ENCODE data around the gene CLDN5.
"Not testable (repeated sequence)": the region's sequence is repeated elsewhere in the genome, so short reads cannot be mapped to it uniquely, and the experiment has no call there.

CLDN5 gene

DNA sequence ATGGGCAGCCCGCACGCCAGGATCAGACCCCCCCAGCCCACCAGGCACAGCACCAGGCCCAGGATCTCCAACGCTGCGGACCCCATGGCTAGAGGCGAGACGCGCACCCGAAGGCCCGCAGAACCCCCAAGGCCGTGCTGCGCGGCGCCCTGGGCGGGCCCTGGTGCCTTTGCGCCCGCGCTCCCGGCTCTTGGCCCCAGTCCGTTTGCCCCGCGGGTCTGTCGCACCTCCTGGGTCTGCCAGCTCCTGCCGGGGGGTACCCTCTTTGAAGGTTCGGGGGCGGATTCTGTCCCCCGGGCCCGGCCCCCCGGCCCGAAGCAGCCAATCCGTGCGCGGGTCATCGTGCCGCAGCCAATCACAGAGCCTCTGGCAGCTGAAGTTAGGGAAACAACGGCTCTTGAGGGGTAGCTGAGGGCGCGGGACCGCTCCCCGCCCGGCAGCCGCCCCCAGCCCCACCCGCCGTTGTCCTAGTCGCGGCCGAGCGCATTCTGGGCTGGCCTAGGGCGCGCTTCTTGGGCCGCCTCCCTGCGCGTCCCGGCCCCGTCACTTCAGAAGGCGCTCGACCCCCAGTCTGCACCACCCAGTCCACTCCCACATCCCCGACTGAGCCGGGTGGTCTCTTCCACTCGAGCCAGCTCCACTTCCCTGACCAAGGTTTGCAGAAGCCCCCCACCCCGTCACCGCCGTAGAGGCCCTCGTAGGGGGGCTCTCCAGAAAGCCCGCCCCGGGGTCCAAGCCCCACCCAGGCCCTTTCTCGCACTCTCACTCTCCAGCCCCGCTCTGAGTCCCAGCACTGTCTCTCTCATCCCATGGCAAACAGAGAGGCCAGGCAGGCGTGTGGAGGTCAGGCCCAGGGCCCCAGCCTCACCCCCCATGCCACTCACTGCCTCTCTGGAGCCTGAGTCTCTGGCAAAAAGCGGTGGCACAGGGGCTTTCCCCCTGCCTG, at the start of gene CLDN5:
Gene CLDN5, minus strand, starts transcription at position 241 of the 946 bp plus-strand sequence. Its CDS starts 155 bp downstream, at position 86.
- no peak for DNase-seq

GRCh38 chr22:19571995-19572394, 47.8 kb upstream of the CLDN5 start:
- DNase-seq: no peak

DNA sequence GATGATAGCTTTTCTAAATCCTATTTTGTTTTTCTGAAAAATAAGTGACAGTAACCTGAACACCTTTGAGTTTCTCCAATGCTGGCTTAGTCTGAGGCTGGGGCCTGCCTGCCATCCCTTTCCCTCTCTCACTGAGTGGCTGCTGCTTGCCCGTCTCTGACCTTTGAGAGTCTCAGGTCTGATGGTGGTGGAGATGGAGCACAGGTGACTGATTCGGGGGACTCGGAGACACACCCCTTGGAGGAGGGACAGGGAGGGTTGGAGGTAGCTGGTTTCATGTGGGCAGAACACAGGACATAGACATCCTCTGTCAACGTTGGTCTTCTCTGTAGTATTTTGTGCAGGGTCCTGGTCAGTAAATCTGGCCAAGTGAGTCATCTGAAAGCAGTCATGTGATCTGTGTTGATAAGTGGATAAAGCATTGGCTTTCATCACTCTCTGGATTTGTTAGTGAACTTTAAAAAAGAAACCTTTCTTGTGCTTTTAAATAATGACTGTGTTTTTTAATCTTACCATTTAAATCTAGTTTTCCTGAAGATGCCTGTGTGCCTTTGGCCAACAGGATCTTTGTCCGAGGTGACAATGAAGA, 47.1 kb upstream of the CLDN5 start:
- DNase-seq: no peak

DNA sequence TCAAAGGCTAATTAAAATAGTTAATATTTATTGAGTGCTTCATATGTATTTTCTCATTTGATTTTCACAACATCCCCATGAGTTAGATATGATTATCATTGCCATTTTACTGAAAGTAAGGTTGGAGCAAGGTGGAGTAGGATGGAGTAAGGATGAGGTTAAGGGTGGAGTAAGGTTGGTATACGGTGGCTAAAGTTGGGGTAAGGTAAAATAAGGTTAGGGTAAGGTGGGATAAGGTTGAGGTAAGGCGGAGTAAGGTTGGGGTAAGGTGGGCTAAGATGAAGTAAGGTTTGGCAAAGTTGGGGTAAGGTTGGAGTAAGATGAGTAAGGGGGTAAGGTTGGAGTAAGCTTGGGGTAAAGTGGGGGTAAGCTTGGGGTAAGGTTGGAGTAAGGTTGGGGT, 45.8 kb upstream of the CLDN5 start:
- no peak for DNase-seq

DNA sequence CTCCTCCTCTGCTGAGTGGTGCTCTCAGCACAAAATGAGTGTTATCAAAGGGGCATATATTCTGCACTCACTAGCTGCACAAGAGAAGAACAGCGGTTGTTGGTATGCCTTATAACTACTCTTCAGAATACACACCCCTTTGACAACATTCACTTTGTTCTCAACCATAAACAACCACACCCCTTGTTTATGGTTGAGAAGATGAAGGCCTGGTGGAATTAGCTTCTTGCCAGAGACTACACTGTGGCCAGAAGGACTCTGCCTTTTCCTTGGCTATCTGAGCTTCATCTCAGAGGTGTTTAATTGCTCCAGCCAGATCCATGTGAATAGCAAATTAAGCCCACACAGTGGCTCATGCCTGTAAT, 45.0 kb upstream of the CLDN5 start:
- DNase-seq: no peak

GRCh38 chr22:19568337-19569275, 44.4 kb upstream of the CLDN5 start:
- no peak for DNase-seq

DNA sequence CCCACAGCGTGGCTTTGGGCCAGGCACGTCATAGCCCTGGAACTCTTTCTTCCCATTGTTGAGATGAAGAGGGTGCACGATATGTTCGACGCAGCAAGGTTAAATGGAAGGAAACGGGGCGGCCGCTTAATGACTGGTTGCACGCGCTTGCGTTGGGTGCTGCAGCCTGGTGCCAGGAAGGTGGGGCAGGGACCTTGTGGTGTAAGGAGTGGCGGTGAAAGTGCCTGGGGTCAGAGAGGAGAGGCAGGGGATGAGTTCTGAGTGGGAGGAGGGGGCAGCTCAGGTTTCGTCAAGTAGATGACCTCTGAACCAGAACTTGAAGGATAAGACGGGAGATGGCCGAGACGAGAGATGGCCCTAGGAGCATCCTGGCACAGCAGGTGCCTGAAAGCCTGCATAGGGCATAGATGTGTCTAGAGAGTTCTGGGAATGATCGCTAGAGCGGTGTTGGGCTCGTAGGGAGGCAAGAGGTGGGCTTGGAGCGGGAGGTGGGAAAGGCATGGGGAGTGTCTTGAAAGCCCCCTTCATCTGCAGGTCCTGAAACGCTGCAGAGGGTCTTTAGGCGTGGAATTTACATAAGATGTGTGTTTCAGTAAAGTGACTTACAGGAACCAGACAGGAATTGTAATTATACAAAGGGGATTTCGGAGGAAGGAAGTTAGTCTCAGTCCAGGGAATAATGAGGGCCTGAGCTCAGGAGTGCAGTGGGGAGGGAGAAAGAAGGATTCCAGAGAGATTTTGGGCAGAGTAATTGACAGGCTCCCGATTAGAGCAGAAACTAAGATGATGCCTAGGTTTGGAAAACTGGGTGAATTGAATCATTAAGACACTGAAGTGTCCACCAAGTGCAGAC, 43.2 kb upstream of the CLDN5 start:
- no peak for DNase-seq

DNA sequence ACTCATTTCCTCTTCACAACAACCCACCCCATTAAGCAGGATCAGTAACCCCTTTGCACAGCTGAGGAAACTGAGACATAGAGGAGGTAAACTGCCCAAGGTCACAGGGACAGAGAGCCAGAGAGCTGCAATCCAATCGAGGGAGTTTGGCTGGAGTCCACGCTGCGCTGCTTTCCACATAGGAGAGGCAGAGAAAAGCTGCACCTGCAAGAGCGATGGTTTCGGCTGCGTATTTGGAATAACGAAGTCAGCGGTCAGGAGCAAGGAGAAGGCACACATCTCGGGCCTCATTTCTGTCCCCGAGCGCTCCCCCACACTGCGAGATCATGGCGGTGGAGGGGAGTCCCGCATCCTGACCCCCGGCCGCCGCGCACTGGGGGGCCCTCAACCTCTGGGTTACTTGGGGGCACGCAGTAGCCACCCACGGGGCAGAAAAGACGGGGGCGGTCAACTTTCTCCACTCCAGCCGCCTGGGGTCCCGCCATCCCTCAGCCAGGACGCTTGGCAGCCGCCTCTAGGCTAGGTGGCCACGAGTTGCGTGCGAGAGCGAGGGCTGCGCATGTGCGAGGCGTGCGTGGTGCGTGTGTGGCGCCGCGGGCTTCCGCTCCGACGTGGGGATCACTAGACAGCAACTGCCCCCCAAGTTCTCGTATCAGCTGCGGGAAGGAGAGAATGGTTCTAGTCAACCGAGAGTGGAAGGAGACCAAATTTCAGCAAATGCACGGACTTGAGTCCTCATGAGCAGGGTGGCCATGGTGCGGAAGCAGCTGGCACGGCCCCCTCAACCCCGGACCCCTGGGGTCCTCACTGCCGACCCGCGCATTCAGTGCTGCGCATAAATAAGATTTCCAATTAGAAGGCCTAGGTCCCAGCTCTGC, 42.3 kb upstream of the CLDN5 start:
- DNase-seq: no peak

GRCh38 chr22:19565382-19566278, 41.4 kb upstream of the CLDN5 start:
- no peak for DNase-seq

DNA sequence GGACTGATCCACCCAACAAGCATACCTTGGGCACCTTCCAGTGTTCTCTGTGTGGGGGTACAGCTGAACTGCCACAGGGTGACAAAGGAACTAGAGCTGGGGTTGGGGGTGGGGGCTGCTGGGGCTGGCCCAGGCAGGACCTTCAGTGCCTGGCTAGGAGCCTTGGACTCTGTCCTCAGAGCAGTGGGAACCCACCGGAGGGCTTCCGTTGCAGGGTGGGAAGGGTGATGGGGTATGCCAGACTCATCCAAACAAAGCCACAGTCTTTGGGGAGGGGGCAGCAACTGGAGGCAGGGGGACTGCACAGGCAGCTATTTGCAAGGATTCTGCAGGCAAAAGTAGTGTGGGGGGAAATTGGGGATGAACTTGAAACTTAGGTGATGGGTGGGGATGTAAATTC, 35.7 kb upstream of the CLDN5 start:
- no peak for DNase-seq

- no peak for DNase-seq
These were observed 35.2 kb upstream of the CLDN5 start for GRCh38 chr22:19559324-19559811.

GRCh38 chr22:19556963-19557545, 32.8 kb upstream of the CLDN5 start:
- DNase-seq: no peak

DNA sequence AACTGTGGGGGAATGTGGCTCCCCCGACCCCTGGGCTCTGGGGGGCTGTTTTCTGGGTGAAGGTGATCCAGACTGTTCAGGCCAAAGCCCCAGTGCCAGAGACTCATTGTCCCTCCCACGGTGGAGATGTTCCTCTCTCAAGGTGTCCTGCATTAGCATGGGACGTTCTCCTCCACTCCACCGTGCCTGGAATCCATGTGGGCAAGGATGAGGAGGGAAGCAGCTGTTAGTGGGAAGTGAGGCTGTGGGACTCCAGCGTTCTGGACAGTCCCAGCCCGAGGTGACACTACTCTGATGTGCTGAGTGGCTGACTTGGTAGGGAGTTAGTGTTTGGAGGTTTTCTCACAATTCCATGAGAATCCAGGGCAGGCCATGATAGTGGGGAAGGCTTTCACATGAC, 31.4 kb upstream of the CLDN5 start:
- DNase-seq: no peak

- DNase-seq: no peak
These were observed 30.7 kb upstream of the CLDN5 start for GRCh38 chr22:19554834-19555404.

DNA sequence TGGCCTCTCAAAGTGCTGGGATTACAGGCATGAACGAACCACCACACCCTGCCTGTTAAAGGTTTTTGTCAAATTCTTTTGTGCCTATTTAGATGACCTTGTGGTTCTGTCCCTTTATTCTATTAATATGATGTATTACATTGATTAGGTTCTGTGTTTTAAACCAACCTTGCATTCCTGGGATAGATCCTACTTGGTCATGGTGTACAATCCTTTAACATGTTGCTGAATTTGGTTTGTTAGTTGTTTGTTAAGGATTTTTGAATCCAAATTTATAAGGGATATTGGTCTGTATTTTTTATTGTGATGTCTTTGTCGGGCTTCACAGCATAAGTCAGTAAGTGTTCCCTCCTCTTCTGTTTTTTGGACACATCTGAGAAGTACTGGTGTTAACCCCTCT, 29.0 kb upstream of the CLDN5 start:
- no peak for DNase-seq

DNA sequence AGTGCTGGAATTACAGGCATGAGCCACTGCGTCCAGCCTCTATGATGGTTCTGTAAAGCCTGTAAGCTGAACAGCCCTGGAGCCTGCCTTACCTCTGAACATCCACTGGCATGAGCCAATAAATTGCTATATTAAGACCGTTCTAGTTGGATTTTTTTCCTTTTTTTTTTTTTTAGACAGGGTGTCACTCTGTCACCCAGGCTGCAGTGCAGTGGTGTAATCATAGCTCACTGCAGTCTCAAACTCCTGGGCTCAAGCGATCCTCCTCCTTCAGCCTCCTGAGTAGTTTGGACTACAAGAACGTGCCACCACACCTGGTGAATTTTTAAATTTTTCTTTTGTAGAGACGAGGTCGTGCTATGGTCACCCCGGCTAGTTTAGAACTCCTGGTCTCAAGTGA, 26.2 kb upstream of the CLDN5 start:
- DNase-seq: no peak

- DNase-seq: no peak
These were observed 25.2 kb upstream of the CLDN5 start for GRCh38 chr22:19549428-19549827.

- no peak for DNase-seq
These were observed 24.8 kb upstream of the CLDN5 start for GRCh38 chr22:19548964-19549363.

- DNase-seq: not testable (repeated sequence)
These were observed 24.2 kb upstream of the CLDN5 start for GRCh38 chr22:19548427-19548826.
